Measurements from ENCODE around the gene DENND2C. TPM values are rescaled to one million over a fixed set of nuclear protein-coding genes. Genes with fewer than 3 reads are reported as not detected.
A peak's percentile ranks its signal among the peaks of the same experiment; 100 is the strongest.

Gene DENND2C
- total and polyA plus RNA-seq, 2 of the 13 experiments (the other 11 are each of a cell fraction or from before 2014, with no cell fraction given): 0.08 to 0.33 TPM

GRCh38 chr1:114670083-114671010 is 498 bp upstream of the DENND2C start:
- Histone ChIP-seq H2AFZ (ENCODE audit: low read length) (peak overlapping the region; percentile 74), H3K27me3 (ENCODE audit: control insufficient read depth in 1 of 2, insufficient read depth in 2 of 2, low read length in 2 of 2) (peaks cover 0 to 24% of the 10 kb centered on the region in 2 experiments; a peak in 1 of 5 replicates), H3K36me3 (replicated peaks in 1 of 2; ENCODE audit: control insufficient read depth in 1 of 2, insufficient read depth in 2 of 2, low read length in 2 of 2) (no peaks in the 10 kb centered on the region), H3K4me1 (ENCODE audit: insufficient read depth, low read length) (peaks cover 17% of the 10 kb centered on the region), H4K20me1 (ENCODE audit: insufficient read depth, low read length) (no peaks in the 10 kb centered on the region), H3K4me3 (replicated peaks in 1 of 3; ENCODE audit: insufficient read depth in 1 of 3, low read depth in 2 of 3, low read length in 3 of 3) (peak overlapping the region; percentile 53 to 80 (median 65)), H3K9me3 (ENCODE audit: low read length) (no peaks in the 10 kb centered on the region), H3K9ac (ENCODE audit: insufficient read depth, low read depth, low read length) (no peak overlapping the region), H3K79me2 (ENCODE audit: insufficient read depth, low read length) (no peaks in the 10 kb centered on the region), H3K4me2 (ENCODE audit: low read depth, low read length) (peak overlapping the region; percentile 99), H3K27ac (ENCODE audit: extremely low read length, insufficient read depth, low read length) (no peak overlapping the region)
- peak; percentile 81 for DNase-seq (ENCODE audit: low spot score)
- intact Hi-C loops (cut with micrococcal nuclease; ENCODE audit: unreplicated experiment) (loop anchor here (2.0 kb wide), 1 partner anchor 324 kb away; no protein-coding TSS in a partner anchor), in situ Hi-C loops (cut with HindIII; ENCODE audit: extremely low pct_ligation_motif_present, low pct_unique_long_range_greater_than_20kb) (no loop called here)
- peak; percentile 99 for ATAC-seq
- BruUV-seq (replicated peaks): no TSS peak
- no peak for FAIRE-seq
- ChIA-PET CTCF (ENCODE audit: low intra/inter-chr PET ratio, low total read pairs) (interaction anchor here (2.9 kb wide), 1 partner anchor 324 kb away, joined by 12 read pairs; no protein-coding TSS in a partner anchor), POLR2A (interaction anchor here (0.7 to 1.7 kb wide), 3 partner anchors 46 to 111 kb away, joined by 4 to 8 read pairs (median 4); partner anchors contain the start of genes NRAS and SIKE1)
- WGBS (ENCODE audit: low lambda C conversion rate): 15% methylated on average over 8 of the region's 45 CpGs
- TF ChIP-seq ARNT (IDR thresholded peaks at IDR 0.05) (no peak), ZNF224 (CRISPR knock-in tag; IDR thresholded peaks at IDR 0.05) (0 out of 2 replicates have a peak, but pooled peaks have one; percentile 31), ZNF782 (CRISPR knock-in tag; IDR thresholded peaks at IDR 0.05; ENCODE audit: borderline replicate concordance) (no peak), SSRP1 (CRISPR knock-in tag; IDR thresholded peaks at IDR 0.05) (no peak), PAWR (CRISPR knock-in tag; IDR thresholded peaks at IDR 0.05; ENCODE audit: borderline replicate concordance) (no peak), SNAPC2 (CRISPR knock-in tag; IDR thresholded peaks at IDR 0.05) (no peak), ELF4 (CRISPR knock-in tag; IDR thresholded peaks at IDR 0.05; ENCODE audit: borderline replicate concordance) (no peak), ZNF501 (CRISPR knock-in tag; IDR thresholded peaks at IDR 0.05) (peak; percentile 42; the same call in 1 of the 2 replicates), CREB3 (CRISPR knock-in tag; IDR thresholded peaks at IDR 0.05) (no peak), SMYD3 (CRISPR knock-in tag; IDR thresholded peaks at IDR 0.05) (no peak), ZNF781 (CRISPR knock-in tag; IDR thresholded peaks at IDR 0.05; ENCODE audit: borderline replicate concordance, not compliant biosample characterization) (no peak), HNRNPLL (IDR thresholded peaks at IDR 0.05; ENCODE audit: low read depth, low read length, poor library complexity, severe bottlenecking) (peak; percentile 16), HMG20B (CRISPR knock-in tag; conservative IDR thresholded peaks at IDR 0.05) (no peak), BCL3 (CRISPR knock-in tag; IDR thresholded peaks at IDR 0.05) (0 out of 2 replicates have a peak, but pooled peaks have one; percentile 22), MEIS1 (CRISPR knock-in tag; IDR thresholded peaks at IDR 0.05; ENCODE audit: borderline replicate concordance) (no peak), ZNF496 (CRISPR knock-in tag; IDR thresholded peaks at IDR 0.05; ENCODE audit: insufficient replicate concordance) (no peak), ARHGAP35 (CRISPR knock-in tag; IDR thresholded peaks at IDR 0.05; ENCODE audit: borderline replicate concordance) (no peak), GPBP1L1 (CRISPR knock-in tag; IDR thresholded peaks at IDR 0.05) (no peak), ZNF766 (CRISPR knock-in tag; IDR thresholded peaks at IDR 0.05; ENCODE audit: borderline replicate concordance) (0 out of 2 replicates have a peak, but pooled peaks have one; percentile 30), TP53 (CRISPR knock-in tag; conservative IDR thresholded peaks at IDR 0.05) (no peak)
